BLaER1 (cell line): ENCODE data around the gene WNT10A.
A peak's percentile ranks its signal among the peaks of the same experiment; 100 is the strongest.

Source experiments
- H3K27ac ChIP-seq: shearing (Covaris generic); formaldehyde crosslinking; 2 replicates; pipeline ENCODE4 v1.8.1; 2022
- H3K27me3 ChIP-seq: shearing (Covaris generic); formaldehyde crosslinking; 2 replicates; pipeline ENCODE4 v1.8.1; 2022
- H3K36me3 ChIP-seq: shearing (Covaris generic); formaldehyde crosslinking; 2 replicates; pipeline ENCODE4 v1.8.1; 2022
- H3K4me1 ChIP-seq: shearing (Covaris generic); formaldehyde crosslinking; 2 replicates; pipeline ENCODE4 v1.8.1; 2022
- H3K4me2 ChIP-seq: shearing (Covaris generic); formaldehyde crosslinking; 2 replicates; pipeline ENCODE4 v1.8.1; 2022
- H3K4me3 ChIP-seq: shearing (Covaris generic); formaldehyde crosslinking; 2 replicates; pipeline ENCODE4 v1.8.1; 2022
- H3K9ac ChIP-seq: shearing (Covaris generic); formaldehyde crosslinking; 2 replicates; pipeline ENCODE4 v1.8.1; 2022
- H3K9me3 ChIP-seq: shearing (Covaris generic); formaldehyde crosslinking; 2 replicates; pipeline ENCODE4 v1.8.1; 2022
- H4K20me1 ChIP-seq: shearing (Covaris generic); formaldehyde crosslinking; 2 replicates; pipeline ENCODE4 v1.8.1; 2022
- Cebpa-rat ChIP-seq: shearing (Covaris generic); IDR thresholded peaks from 2 replicates; pipeline ENCODE4 v1.8.1; 2022

WNT10A gene

GRCh38 chr2:218891275-218892135, 10.9 kb downstream of the WNT10A start:
- H3K9ac ChIP-seq, result no peak overlapping the region
- H3K27me3 ChIP-seq, result peaks cover 9% of the 10 kb centered on the region; the same call in 1 of the 2 replicates
- H3K4me1 ChIP-seq, result peaks cover 66% of the 10 kb centered on the region
- peak overlapping the region; percentile 70; the same call in 1 of the 2 replicates for H3K27ac ChIP-seq
- no peak for TF ChIP-seq Cebpa-rat
- peak overlapping the region; percentile 100 for H3K4me2 ChIP-seq
- H3K4me3 ChIP-seq, result no peak overlapping the region
- no peaks in the 10 kb centered on the region for H3K9me3 ChIP-seq
- no peaks in the 10 kb centered on the region for H3K36me3 ChIP-seq
- H4K20me1 ChIP-seq, result peaks cover under 1% of the 10 kb centered on the region; the same call in 1 of the 2 replicates

- Histone ChIP-seq H3K27me3 (peaks cover 15% of the 10 kb centered on the region), H3K27ac (peak overlapping the region; percentile 70), H3K9ac (peak overlapping the region; percentile 11; the same call in 1 of the 2 replicates), H4K20me1 (peaks cover 14% of the 10 kb centered on the region), H3K4me1 (peaks cover 68% of the 10 kb centered on the region), H3K4me3 (peak overlapping the region; percentile 59), H3K9me3 (no peaks in the 10 kb centered on the region), H3K36me3 (no peaks in the 10 kb centered on the region), H3K4me2 (peak overlapping the region; percentile 100)
- no peak for TF ChIP-seq Cebpa-rat
Measured at GRCh38 chr2:218892693-218893348, 12.2 kb downstream of the WNT10A start.

- Histone ChIP-seq H3K36me3 (no peaks in the 10 kb centered on the region), H3K9ac (peak overlapping the region; percentile 11; the same call in 1 of the 2 replicates), H3K9me3 (no peaks in the 10 kb centered on the region), H3K27me3 (peaks cover 23% of the 10 kb centered on the region), H3K27ac (peak overlapping the region; percentile 70), H3K4me3 (peak overlapping the region; percentile 59), H4K20me1 (peaks cover 18% of the 10 kb centered on the region), H3K4me2 (peak overlapping the region; percentile 100), H3K4me1 (peaks cover 76% of the 10 kb centered on the region)
- no peak for TF ChIP-seq Cebpa-rat
Measured at GRCh38 chr2:218893349-218894150, 12.9 kb downstream of the WNT10A start.

- no peak overlapping the region for H3K4me3 ChIP-seq
Measured at GRCh38 chr2:218894151-218894879, 13.7 kb downstream of the WNT10A start.

GRCh38 chr2:218894880-218895157, 14.2 kb downstream of the WNT10A start:
- peaks cover 80% of the 10 kb centered on the region for H3K4me1 ChIP-seq
- no peaks in the 10 kb centered on the region for H3K36me3 ChIP-seq
- peaks cover 18% of the 10 kb centered on the region for H4K20me1 ChIP-seq
- peaks cover 35% of the 10 kb centered on the region for H3K27me3 ChIP-seq
- peak overlapping the region; percentile 100 for H3K4me2 ChIP-seq
- H3K27ac ChIP-seq, result no peak overlapping the region
- no peak overlapping the region for H3K9ac ChIP-seq
- H3K9me3 ChIP-seq, result no peaks in the 10 kb centered on the region
- no peak for TF ChIP-seq Cebpa-rat
- no peak overlapping the region for H3K4me3 ChIP-seq

More at GRCh38 chr2:218894151-218894879, 13.7 kb downstream of the WNT10A start:
- Histone ChIP-seq H3K27me3 (peaks cover 30% of the 10 kb centered on the region), H4K20me1 (peaks cover 18% of the 10 kb centered on the region), H3K36me3 (no peaks in the 10 kb centered on the region), H3K4me1 (peaks cover 80% of the 10 kb centered on the region), H3K27ac (no peak overlapping the region), H3K4me2 (peak overlapping the region; percentile 100), H3K9me3 (no peaks in the 10 kb centered on the region), H3K9ac (no peak overlapping the region)
- no peak for TF ChIP-seq Cebpa-rat

- Histone ChIP-seq H3K9ac (no peak overlapping the region), H4K20me1 (peaks cover 18% of the 10 kb centered on the region), H3K36me3 (no peaks in the 10 kb centered on the region), H3K27ac (no peak overlapping the region), H3K4me3 (no peak overlapping the region), H3K4me2 (peak overlapping the region; percentile 100), H3K27me3 (peaks cover 38% of the 10 kb centered on the region), H3K4me1 (peaks cover 80% of the 10 kb centered on the region), H3K9me3 (no peaks in the 10 kb centered on the region)
- no peak for TF ChIP-seq Cebpa-rat
Measured at GRCh38 chr2:218895326-218895725, 14.7 kb downstream of the WNT10A start.

- H3K4me3 ChIP-seq, result peak overlapping the region; percentile 64; the same call in 1 of the 2 replicates
- H3K36me3 ChIP-seq, result no peaks in the 10 kb centered on the region
- peaks cover 18% of the 10 kb centered on the region for H4K20me1 ChIP-seq
- peaks cover 80% of the 10 kb centered on the region for H3K4me1 ChIP-seq
- H3K9me3 ChIP-seq, result no peaks in the 10 kb centered on the region
- H3K27ac ChIP-seq, result peak overlapping the region; percentile 36; the same call in 1 of the 2 replicates
- peak overlapping the region; percentile 100 for H3K4me2 ChIP-seq
- no peak overlapping the region for H3K9ac ChIP-seq
- H3K27me3 ChIP-seq, result peaks cover 43% of the 10 kb centered on the region
- TF ChIP-seq Cebpa-rat, result no peak
Measured at GRCh38 chr2:218895759-218896500, 15.3 kb downstream of the WNT10A start.

- Histone ChIP-seq H3K4me2 (peak overlapping the region; percentile 100), H3K4me3 (peak overlapping the region; percentile 64), H3K27me3 (peaks cover 43% of the 10 kb centered on the region), H3K27ac (peak overlapping the region; percentile 36; the same call in 1 of the 2 replicates), H3K36me3 (no peaks in the 10 kb centered on the region), H3K4me1 (peaks cover 72% of the 10 kb centered on the region), H4K20me1 (peaks cover 18% of the 10 kb centered on the region), H3K9me3 (no peaks in the 10 kb centered on the region), H3K9ac (peak overlapping the region; percentile 50; the same call in 1 of the 2 replicates)
- TF ChIP-seq Cebpa-rat, result no peak
Measured at GRCh38 chr2:218896501-218897393, 16.1 kb downstream of the WNT10A start.
